GM23248 (cell line): Measurements from ENCODE around the gene VPS41. TPM values are rescaled to one million over a fixed set of nuclear protein-coding genes. Genes with fewer than 3 reads are reported as not detected.

Experiments used
- DNase-seq: peaks from one replicate; pipeline ENCODE4 v3.0.0-alpha.2; 2015
- H2AFZ ChIP-seq: fragments of 200-600 bp; sonication (generic); 2 replicates; pipeline ENCODE4 v1.6.1; 2016; ENCODE audit warnings: antibody characterized with exemption
- H3F3A ChIP-seq: fragments of 200-600 bp; sonication (generic); 2 replicates; pipeline ENCODE4 v1.6.1; 2016; ENCODE audit warnings: mild to moderate bottlenecking, antibody characterized with exemption, mixed run types; ENCODE audit not compliant: insufficient read depth
- H3K27ac ChIP-seq: fragments of 200-600 bp; sonication (generic); 2 replicates; pipeline ENCODE4 v1.5.1; 2016; ENCODE audit warnings: mild to moderate bottlenecking
- H3K27me3 ChIP-seq: fragments of 200-600 bp; sonication (generic); replicated peaks from 2 replicates; pipeline ENCODE4 v1.6.1; 2016; ENCODE audit warnings: mild to moderate bottlenecking; ENCODE audit not compliant: insufficient read depth
- H3K36me3 ChIP-seq: fragments of 200-600 bp; sonication (generic); 2 replicates; pipeline ENCODE4 v1.6.1; 2016; ENCODE audit warnings: low read depth, mild to moderate bottlenecking
- H3K4me1 ChIP-seq: fragments of 200-600 bp; sonication (generic); 2 replicates; pipeline ENCODE4 v1.6.1; 2016; ENCODE audit warnings: mild to moderate bottlenecking; ENCODE audit not compliant: insufficient read depth
- H3K4me2 ChIP-seq: fragments of 200-600 bp; sonication (generic); one replicate; pipeline ENCODE4 v1.6.1; 2016; ENCODE audit warnings: mild to moderate bottlenecking; ENCODE audit not compliant: unreplicated experiment
- H3K4me3 ChIP-seq: fragments of 200-600 bp; sonication (generic); 2 replicates; pipeline ENCODE4 v1.5.1; 2016; ENCODE audit warnings: mild to moderate bottlenecking
- H3K79me2 ChIP-seq: fragments of 200-600 bp; sonication (generic); 2 replicates; pipeline ENCODE4 v1.6.1; 2016; ENCODE audit warnings: mild to moderate bottlenecking; ENCODE audit not compliant: insufficient read depth
- H3K9ac ChIP-seq: fragments of 200-600 bp; sonication (generic); 2 replicates; pipeline ENCODE4 v1.6.1; 2016; ENCODE audit warnings: mild to moderate bottlenecking
- H3K9me2 ChIP-seq: fragments of 200-600 bp; sonication (generic); 2 replicates; pipeline ENCODE4 v1.6.1; 2016; ENCODE audit warnings: mixed run types, mild to moderate bottlenecking, moderate library complexity; ENCODE audit not compliant: insufficient read depth
- H3K9me3 ChIP-seq: fragments of 200-600 bp; sonication (generic); one replicate; pipeline ENCODE4 v1.6.1; 2017; ENCODE audit warnings: low read depth
- H4K20me1 ChIP-seq: fragments of 200-600 bp; sonication (generic); 2 replicates; pipeline ENCODE4 v1.6.0; 2016; ENCODE audit not compliant: insufficient read depth
- EZH2 ChIP-seq: fragments of 200-600 bp; sonication (generic); IDR thresholded peaks from 2 replicates; pipeline ENCODE4 v1.6.1; 2018; ENCODE audit warnings: antibody characterized with exemption, mild to moderate bottlenecking; ENCODE audit not compliant: insufficient read depth, poor library complexity, severe bottlenecking
- EZH2phosphoT487 ChIP-seq: fragments of 200-600 bp; sonication (generic); IDR thresholded peaks from 2 replicates; pipeline ENCODE4 v1.6.1; 2018; ENCODE audit warnings: antibody characterized with exemption, moderate library complexity, mild to moderate bottlenecking, low read depth; ENCODE audit not compliant: insufficient read depth
- WGBS, 2 experiments: methylation state at CpG; one replicate each; pipeline ENCODE4 v1.1.6; 2015 to 2017; ENCODE audit warnings: low lambda C conversion rate in 2 of 2, low coverage in 1 of 2; ENCODE audit errors: missing lambda C conversion rate in 2 of 2; 5-methylcytosine and 5-hydroxymethylcytosine counted together
- in situ Hi-C: fragments of 300-500 bp; cut with MboI; formaldehyde crosslinking; loops from 2 replicates; pipeline ENCODE4 v1.15.0; 2020
- polyA plus RNA-seq: library from polyadenylated mRNA; unstranded; fragments of >200 nt; fragmentation: Nextera tagmentation; extraction: Ambion mirVana; gene quantifications from 2 replicates; pipeline ENCODE4 v1.2.1, GENCODE V29; 2016
- total RNA-seq: library from RNA; depleted of rRNA; stranded (reverse); fragments of >200 nt; shearing (Covaris generic); gene quantifications from 2 replicates; pipeline ENCODE4 v1.2.3, GENCODE V29; 2014

The VPS41 gene
- total and polyA plus RNA-seq, 2 experiments from 2014 or later, result 30.9 to 36.4 TPM

DNA sequence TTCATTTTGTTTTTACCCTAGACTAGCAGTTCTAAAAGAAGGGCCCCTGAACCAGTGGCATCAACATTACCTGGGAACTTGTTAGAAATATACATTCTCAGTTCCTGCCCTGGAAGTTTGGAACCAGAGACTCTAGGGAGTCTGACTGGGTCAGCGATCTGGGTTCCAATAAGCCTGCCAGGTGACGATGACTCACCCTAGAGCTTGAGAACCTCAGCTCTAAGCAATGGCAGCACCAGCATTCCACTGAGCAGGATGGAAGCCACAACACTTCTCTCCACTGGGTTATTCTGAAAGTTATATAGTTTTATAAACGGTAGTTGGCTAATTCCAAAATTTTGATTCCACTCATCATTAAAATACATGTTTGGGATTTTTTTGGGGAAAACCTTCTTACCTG, 180.8 kb downstream of the VPS41 start:
- Histone ChIP-seq H3K9ac (no peak overlapping the region), H3K79me2 (no peaks in the 10 kb centered on the region), H3K27ac (no peak overlapping the region), H2AFZ (no peak overlapping the region), H3K4me3 (no peak overlapping the region), H3F3A (peaks cover 12% of the 10 kb centered on the region; the same call in 1 of the 2 replicates), H3K9me2 (no peaks in the 10 kb centered on the region), H3K4me1 (peaks cover 12% of the 10 kb centered on the region), H3K27me3 (no peaks in the 10 kb centered on the region), H3K9me3 (no peaks in the 10 kb centered on the region), H3K36me3 (0 out of 2 replicates have a peak, but pooled peaks cover 3% of the 10 kb centered on the region), H4K20me1 (no peaks in the 10 kb centered on the region), H3K4me2 (no peak overlapping the region)
- TF ChIP-seq EZH2 (no peak), EZH2phosphoT487 (no peak)
- in situ Hi-C loops, result no loop called here
- peak; percentile 21 for DNase-seq
- 98 to 99% methylated on average over 3 of the region's 3 CpGs for WGBS, 2 experiments

GRCh38 chr7:38727184-38727940, 181.6 kb downstream of the VPS41 start:
- DNase-seq, result no peak
- in situ Hi-C loops, result no loop called here
- peaks cover 12% of the 10 kb centered on the region for H3K4me1 ChIP-seq
- no peaks in the 10 kb centered on the region for H3K79me2 ChIP-seq
- 0 out of 2 replicates have a peak, but pooled peaks cover 3% of the 10 kb centered on the region for H3K36me3 ChIP-seq
- TF ChIP-seq EZH2phosphoT487, result no peak
- H2AFZ ChIP-seq, result no peak overlapping the region
- no peak overlapping the region for H3K9ac ChIP-seq
- peaks cover 12% of the 10 kb centered on the region; the same call in 1 of the 2 replicates for H3F3A ChIP-seq
- no peak overlapping the region for H3K4me2 ChIP-seq
- WGBS, 2 experiments, result 95 to 99% methylated on average over 4 of the region's 4 CpGs
- no peaks in the 10 kb centered on the region for H3K9me3 ChIP-seq
- H3K27me3 ChIP-seq, result no peaks in the 10 kb centered on the region
- no peak overlapping the region for H3K27ac ChIP-seq
- H4K20me1 ChIP-seq, result no peaks in the 10 kb centered on the region
- H3K4me3 ChIP-seq, result no peak overlapping the region
- no peaks in the 10 kb centered on the region for H3K9me2 ChIP-seq

- TF ChIP-seq EZH2phosphoT487 (no peak), EZH2 (no peak)
- Histone ChIP-seq H3K27ac (no peak overlapping the region), H2AFZ (no peak overlapping the region), H3K9ac (no peak overlapping the region), H3K4me3 (no peak overlapping the region), H3K9me3 (no peaks in the 10 kb centered on the region), H3F3A (no peaks in the 10 kb centered on the region; the same call in 1 of the 2 replicates), H3K4me1 (no peaks in the 10 kb centered on the region), H4K20me1 (no peaks in the 10 kb centered on the region), H3K27me3 (no peaks in the 10 kb centered on the region), H3K9me2 (no peaks in the 10 kb centered on the region), H3K79me2 (no peaks in the 10 kb centered on the region), H3K36me3 (0 out of 2 replicates have a peak, but pooled peaks cover 3% of the 10 kb centered on the region), H3K4me2 (no peak overlapping the region)
- 95 to 98% methylated on average over 9 to 10 of the region's 10 CpGs for WGBS, 2 experiments
- DNase-seq, result no peak
- in situ Hi-C loops, result no loop called here
Measured at GRCh38 chr7:38723327-38723726, 185.7 kb downstream of the VPS41 start.

DNA sequence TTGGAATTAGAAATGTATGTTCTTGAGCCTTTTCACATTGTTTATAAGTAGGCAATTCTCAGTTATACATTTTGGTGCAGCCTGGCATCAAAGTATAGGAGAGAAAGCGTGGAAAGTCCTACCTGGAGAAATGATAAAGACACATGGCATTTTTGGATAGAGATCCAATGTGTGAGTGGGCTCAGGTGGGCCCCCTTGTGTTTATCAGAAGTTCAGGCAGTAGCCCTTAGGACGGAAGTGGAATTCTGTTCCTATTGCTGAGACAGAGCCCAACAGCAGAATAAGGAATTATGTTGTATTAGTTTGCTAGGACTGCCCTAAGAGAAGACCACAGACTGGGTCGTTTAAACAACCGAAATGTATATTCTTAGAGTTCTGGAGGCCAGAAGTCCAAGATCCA, 192.6 kb downstream of the VPS41 start:
- Histone ChIP-seq H3K4me3 (no peak overlapping the region), H3K79me2 (no peaks in the 10 kb centered on the region)
- WGBS, 2 experiments, result 89 to 94% methylated on average over 4 of the region's 4 CpGs

More for the DNA sequence above, 192.6 kb downstream of the VPS41 start:
- Histone ChIP-seq H3K9ac (no peak overlapping the region), H3K27me3 (no peaks in the 10 kb centered on the region), H3K36me3 (no peaks in the 10 kb centered on the region), H4K20me1 (no peaks in the 10 kb centered on the region), H3K4me2 (no peak overlapping the region), H3F3A (no peaks in the 10 kb centered on the region), H3K27ac (no peak overlapping the region), H3K9me2 (no peaks in the 10 kb centered on the region), H2AFZ (no peak overlapping the region), H3K9me3 (no peaks in the 10 kb centered on the region), H3K4me1 (no peaks in the 10 kb centered on the region)
- TF ChIP-seq EZH2phosphoT487, result no peak
- in situ Hi-C loops, result no loop called here
- DNase-seq, result no peak
